A673 (cell line): ENCODE data around the gene MUL1. TPM values are rescaled to one million over a fixed set of nuclear protein-coding genes. Genes with fewer than 3 reads are reported as not detected.

ENCODE experiments used
- BruUV-seq: library from RNA; stranded (reverse); fragments of 400-500 nt; replicated peaks from 2 replicates; lab custom pipeline; 2021; lab: Mats Ljungman, UMichigan
- CTCF ChIA-PET: fragments of 300-600 bp; sonication (Branson Sonifier 250); formaldehyde crosslinking; loops from one replicate; lab custom pipeline; 2022; ENCODE audit warnings: antibody characterized with exemption; lab: Charles Lee
- POLR2A ChIA-PET: fragments of 300-600 bp; sonication (Branson Sonifier 250); formaldehyde crosslinking; loops from one replicate; lab custom pipeline; 2022; ENCODE audit warnings: antibody characterized with exemption; ENCODE audit not compliant: low non-redundant PET; lab: Charles Lee
- DNase-seq: peaks from one replicate; pipeline ENCODE4 v3.0.0-alpha.2; 2015; ENCODE audit warnings: low spot score
- H3K27ac ChIP-seq: fragments of 200-600 bp; sonication (generic); 2 replicates; pipeline ENCODE4 v1.5.1; 2016; ENCODE audit warnings: mixed run types, low read depth, mild to moderate bottlenecking, mixed read lengths, antibody characterized with exemption, low read length; ENCODE audit not compliant: poor library complexity, severe bottlenecking
- H3K27me3 ChIP-seq: fragments of 200-600 bp; sonication (generic); replicated peaks from 2 replicates; pipeline ENCODE4 v1.6.1; 2017; ENCODE audit warnings: mixed run types, low read depth, mild to moderate bottlenecking, mixed read lengths, antibody characterized with exemption, low read length; ENCODE audit not compliant: insufficient read depth, poor library complexity
- H3K36me3 ChIP-seq: fragments of 200-600 bp; sonication (generic); 2 replicates; pipeline ENCODE4 v1.6.1; 2016; ENCODE audit warnings: mixed run types, mild to moderate bottlenecking, mixed read lengths, antibody characterized with exemption, low read length; ENCODE audit not compliant: insufficient read depth, poor library complexity, severe bottlenecking
- H3K4me1 ChIP-seq: fragments of 200-600 bp; sonication (generic); 2 replicates; pipeline ENCODE4 v1.6.1; 2017; ENCODE audit warnings: mixed run types, mild to moderate bottlenecking, mixed read lengths, antibody characterized with exemption, low read length; ENCODE audit not compliant: insufficient read depth, poor library complexity, severe bottlenecking
- H3K4me3 ChIP-seq: fragments of 200-600 bp; sonication (generic); 2 replicates; pipeline ENCODE4 v1.5.1; 2016; ENCODE audit warnings: low read depth, mixed run types, mild to moderate bottlenecking, mixed read lengths, low read length; ENCODE audit not compliant: poor library complexity, severe bottlenecking
- H3K9me3 ChIP-seq: fragments of 200-600 bp; sonication (generic); 2 replicates; pipeline ENCODE4 v1.6.1; 2016; ENCODE audit warnings: mixed run types, low read depth, mild to moderate bottlenecking, mixed read lengths, antibody characterized with exemption, low read length; ENCODE audit not compliant: poor library complexity, severe bottlenecking
- CTCF ChIP-seq: fragments of 300-800, 200-600 bp; sonication (generic); conservative IDR thresholded peaks from 2 replicates; pipeline ENCODE4 v1.5.1; 2017; ENCODE audit warnings: low read depth, mild to moderate bottlenecking, antibody characterized with exemption, low read length, moderate library complexity, mixed read lengths
- EZH2 ChIP-seq: fragments of 200-600 bp; sonication (generic); IDR thresholded peaks from 2 replicates; pipeline ENCODE4 v1.6.1; 2017; ENCODE audit warnings: borderline replicate concordance, low read depth, mild to moderate bottlenecking, mixed read lengths, antibody characterized with exemption, low read length; ENCODE audit not compliant: poor library complexity, severe bottlenecking
- intact Hi-C: fragments of 100-400 bp; cut with micrococcal nuclease; formaldehyde crosslinking; loops from one replicate; pipeline ENCODE4 v1.10.0; 2022; ENCODE audit not compliant: unreplicated experiment
- total RNA-seq: library from RNA; stranded (reverse); gene quantifications from 2 replicates; pipeline ENCODE4 v1.2.3, GENCODE V29; 2021

Gene MUL1
- total RNA-seq, 1 experiment from 2014 or later: 21.6 TPM

GRCh38 chr1:20474333-20474975 is 33.5 kb downstream of the MUL1 start:
- Histone ChIP-seq H3K27me3 (peaks cover 55% of the 10 kb centered on the region), H3K4me1 (no peaks in the 10 kb centered on the region), H3K27ac (no peak overlapping the region), H3K9me3 (no peaks in the 10 kb centered on the region), H3K36me3 (no peaks in the 10 kb centered on the region), H3K4me3 (no peak overlapping the region)
- POLR2A ChIA-PET: interaction anchor here (0.7 kb wide), 1 partner anchor 1491 kb away, joined by 4 read pairs; no protein-coding TSS in a partner anchor
- intact Hi-C loops: no loop called here
- CTCF ChIA-PET: no interaction called here
- no peak for DNase-seq
- TF ChIP-seq EZH2: no peak
- TF ChIP-seq CTCF: no peak
- no TSS peak for BruUV-seq

GRCh38 chr1:20473894-20474293 is 34.1 kb downstream of the MUL1 start:
- Histone ChIP-seq H3K4me3 (no peak overlapping the region), H3K4me1 (no peaks in the 10 kb centered on the region), H3K36me3 (no peaks in the 10 kb centered on the region), H3K27me3 (peaks cover 52% of the 10 kb centered on the region), H3K9me3 (no peaks in the 10 kb centered on the region), H3K27ac (no peak overlapping the region)
- no peak for DNase-seq
- ChIA-PET POLR2A (no interaction called here), CTCF (no interaction called here)
- intact Hi-C loops: no loop called here
- BruUV-seq: no TSS peak
- TF ChIP-seq CTCF (no peak), EZH2 (no peak)

GRCh38 chr1:20472860-20473711 is 34.9 kb downstream of the MUL1 start:
- TF ChIP-seq CTCF: no peak
- no peak for TF ChIP-seq EZH2
- no peak overlapping the region for H3K27ac ChIP-seq

More at GRCh38 chr1:20472860-20473711, 34.9 kb downstream of the MUL1 start:
- ChIA-PET CTCF (no interaction called here), POLR2A (interaction anchor here (0.7 kb wide), 1 partner anchor 999 kb away, joined by 3 read pairs; no protein-coding TSS in a partner anchor)
- Histone ChIP-seq H3K36me3 (no peaks in the 10 kb centered on the region), H3K4me3 (no peak overlapping the region), H3K4me1 (no peaks in the 10 kb centered on the region), H3K27me3 (peaks cover 45% of the 10 kb centered on the region), H3K9me3 (no peaks in the 10 kb centered on the region)
- intact Hi-C loops: no loop called here
- no TSS peak for BruUV-seq
- no peak for DNase-seq
